ENCODE data around the gene GPATCH4.

Gene GPATCH4

DNA sequence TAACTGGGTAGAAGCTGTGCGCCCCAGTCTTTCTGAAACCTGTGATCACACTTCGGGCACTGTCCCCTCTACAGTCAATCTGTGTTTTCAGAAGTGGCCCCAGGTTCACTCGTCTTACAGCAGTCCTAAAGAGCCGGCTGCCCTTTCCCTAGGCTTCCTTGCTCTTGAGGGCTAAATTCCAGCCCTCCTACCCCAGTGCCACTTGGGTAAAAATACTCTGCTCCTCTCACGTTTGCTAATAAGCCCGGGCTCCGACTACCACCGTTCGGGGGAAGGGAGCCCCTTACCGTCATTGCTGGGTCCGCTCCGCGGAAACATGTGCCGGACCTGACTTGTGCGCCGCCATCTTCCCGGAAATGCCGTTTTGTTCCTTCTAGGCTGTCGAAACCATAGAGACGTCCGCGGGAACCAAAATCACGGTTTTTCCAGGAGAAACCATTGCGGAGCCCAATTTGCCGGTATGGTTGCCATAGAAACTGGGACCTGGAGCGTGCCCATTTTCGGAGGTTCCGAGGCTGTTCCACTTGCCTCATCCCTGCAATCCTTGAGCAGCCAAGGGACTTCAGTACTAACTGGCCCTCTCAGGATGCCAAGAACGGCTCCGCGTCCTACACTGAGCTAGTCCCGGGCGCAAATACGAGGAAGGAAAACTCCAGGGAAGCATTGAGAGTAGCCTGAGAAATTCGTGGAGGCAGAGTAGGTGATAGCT, at the start of gene GPATCH4:
TSS of gene GPATCH4 (minus strand) at position 358 of the 709 bp plus-strand sequence.
- H3K9me3 Mint-ChIP-seq, result no peaks in the 10 kb centered on the region
- no peaks in the 10 kb centered on the region for H3K27me3 Mint-ChIP-seq
- peak within 1 kb of the TSS; percentile 93 for H3K4me3 Mint-ChIP-seq
- H3K27ac Mint-ChIP-seq, result peak within 1 kb of the TSS; percentile 98
- H3K4me1 Mint-ChIP-seq (ENCODE audit: low read depth), result peaks cover 49% of the 10 kb centered on the region
- peaks cover 39% of the 10 kb centered on the region for H3K36me3 Mint-ChIP-seq (ENCODE audit: low read depth)

DNA sequence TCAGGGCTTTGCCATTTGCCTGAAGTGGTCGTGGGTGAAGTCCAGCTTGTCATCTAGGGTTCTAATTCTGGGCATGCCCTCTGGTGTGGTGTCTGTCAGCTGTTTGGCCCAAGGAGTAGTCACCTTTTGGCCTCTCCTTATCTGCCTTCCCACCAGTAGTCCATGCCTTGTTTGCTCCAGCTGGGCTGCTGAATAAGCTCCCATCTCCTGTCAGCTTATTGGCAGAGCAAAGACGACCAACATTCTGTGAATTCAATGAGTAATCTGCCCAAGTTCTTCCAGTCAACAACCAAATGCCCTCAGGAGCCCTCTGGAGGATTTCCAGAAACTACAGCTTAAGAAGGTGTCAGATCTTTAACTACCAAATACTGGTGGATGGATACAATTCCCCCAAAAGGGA, 47.7 kb upstream of the GPATCH4 start:
- H3K27me3 Mint-ChIP-seq, result peaks cover 80% of the 10 kb centered on the region
- H3K4me3 Mint-ChIP-seq, result no peak overlapping the region
- no peak overlapping the region for H3K27ac Mint-ChIP-seq
- H3K36me3 Mint-ChIP-seq (ENCODE audit: low read depth), result no peaks in the 10 kb centered on the region
- no peaks in the 10 kb centered on the region for H3K4me1 Mint-ChIP-seq (ENCODE audit: low read depth)
- no peaks in the 10 kb centered on the region for H3K9me3 Mint-ChIP-seq

DNA sequence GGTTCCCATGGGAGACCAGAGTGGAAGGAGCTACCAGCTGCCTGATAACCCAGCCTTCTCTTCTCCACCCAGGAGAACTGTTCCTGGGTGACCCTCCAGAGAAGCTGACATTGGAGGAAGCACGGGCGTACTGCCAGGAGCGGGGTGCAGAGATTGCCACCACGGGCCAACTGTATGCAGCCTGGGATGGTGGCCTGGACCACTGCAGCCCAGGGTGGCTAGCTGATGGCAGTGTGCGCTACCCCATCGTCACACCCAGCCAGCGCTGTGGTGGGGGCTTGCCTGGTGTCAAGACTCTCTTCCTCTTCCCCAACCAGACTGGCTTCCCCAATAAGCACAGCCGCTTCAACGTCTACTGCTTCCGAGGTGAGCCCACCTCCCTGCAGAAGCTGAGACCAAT, 47.2 kb upstream of the GPATCH4 start:
- Mint-ChIP-seq H3K36me3 (ENCODE audit: low read depth) (no peaks in the 10 kb centered on the region), H3K27ac (no peak overlapping the region), H3K9me3 (no peaks in the 10 kb centered on the region), H3K4me3 (no peak overlapping the region), H3K27me3 (peaks cover 79% of the 10 kb centered on the region), H3K4me1 (ENCODE audit: low read depth) (peaks cover 4% of the 10 kb centered on the region)

DNA sequence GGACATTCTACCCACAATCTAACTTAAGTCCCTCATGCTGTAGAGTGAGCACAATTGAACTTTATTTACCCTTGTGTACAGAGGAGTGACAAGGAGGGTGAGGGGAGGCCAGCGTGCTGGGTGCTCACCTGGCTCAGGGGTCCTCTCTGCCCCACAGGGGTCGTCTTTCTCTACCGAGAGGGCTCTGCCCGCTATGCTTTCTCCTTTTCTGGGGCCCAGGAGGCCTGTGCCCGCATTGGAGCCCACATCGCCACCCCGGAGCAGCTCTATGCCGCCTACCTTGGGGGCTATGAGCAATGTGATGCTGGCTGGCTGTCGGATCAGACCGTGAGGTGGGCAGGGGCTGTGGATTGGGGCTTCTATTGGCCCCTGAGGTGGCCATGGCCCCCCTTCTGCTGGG, 46.1 kb upstream of the GPATCH4 start:
- Mint-ChIP-seq H3K36me3 (ENCODE audit: low read depth) (no peaks in the 10 kb centered on the region), H3K4me1 (ENCODE audit: low read depth) (peaks cover 13% of the 10 kb centered on the region), H3K27me3 (peaks cover 79% of the 10 kb centered on the region), H3K4me3 (no peak overlapping the region), H3K27ac (no peak overlapping the region), H3K9me3 (no peaks in the 10 kb centered on the region)

DNA sequence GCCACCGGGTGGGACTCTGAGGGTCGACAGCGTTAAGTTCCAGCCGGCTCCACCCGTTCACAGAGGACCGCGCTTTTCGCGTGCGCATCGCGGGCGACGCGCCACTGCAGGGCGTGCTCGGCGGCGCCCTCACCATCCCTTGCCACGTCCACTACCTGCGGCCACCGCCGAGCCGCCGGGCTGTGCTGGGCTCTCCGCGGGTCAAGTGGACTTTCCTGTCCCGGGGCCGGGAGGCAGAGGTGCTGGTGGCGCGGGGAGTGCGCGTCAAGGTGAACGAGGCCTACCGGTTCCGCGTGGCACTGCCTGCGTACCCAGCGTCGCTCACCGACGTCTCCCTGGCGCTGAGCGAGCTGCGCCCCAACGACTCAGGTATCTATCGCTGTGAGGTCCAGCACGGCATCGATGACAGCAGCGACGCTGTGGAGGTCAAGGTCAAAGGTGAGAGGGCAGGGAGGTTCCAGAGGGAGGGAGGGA, 45.5 kb upstream of the GPATCH4 start:
- peaks cover 76% of the 10 kb centered on the region for H3K27me3 Mint-ChIP-seq
- peaks cover 15% of the 10 kb centered on the region for H3K4me1 Mint-ChIP-seq (ENCODE audit: low read depth)
- H3K27ac Mint-ChIP-seq, result no peak overlapping the region
- no peaks in the 10 kb centered on the region for H3K36me3 Mint-ChIP-seq (ENCODE audit: low read depth)
- H3K9me3 Mint-ChIP-seq, result no peaks in the 10 kb centered on the region
- no peak overlapping the region for H3K4me3 Mint-ChIP-seq

DNA sequence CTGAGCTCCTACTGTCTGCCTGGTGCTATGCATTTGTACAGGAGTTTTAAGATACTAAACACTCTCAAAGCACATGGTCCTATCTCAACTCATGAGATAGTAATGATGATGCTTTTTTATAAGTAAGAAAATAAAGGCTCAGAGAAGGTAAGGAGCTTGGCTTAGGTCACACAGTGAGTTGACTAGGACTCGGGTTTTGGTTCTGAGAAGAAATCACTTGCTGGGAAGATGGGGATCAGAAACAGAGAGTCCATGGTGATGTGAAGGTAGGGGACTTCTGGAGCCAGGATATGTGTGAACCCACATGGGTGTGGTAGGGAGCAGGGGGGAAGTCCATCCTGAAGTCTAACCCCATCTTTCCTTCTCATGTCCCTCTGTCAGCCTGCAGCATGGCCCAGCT, 44.4 kb upstream of the GPATCH4 start:
- peaks cover 81% of the 10 kb centered on the region for H3K27me3 Mint-ChIP-seq
- H3K36me3 Mint-ChIP-seq (ENCODE audit: low read depth), result no peaks in the 10 kb centered on the region
- peaks cover 25% of the 10 kb centered on the region for H3K4me1 Mint-ChIP-seq (ENCODE audit: low read depth)
- no peaks in the 10 kb centered on the region for H3K9me3 Mint-ChIP-seq
- no peak overlapping the region for H3K27ac Mint-ChIP-seq
- H3K4me3 Mint-ChIP-seq, result no peak overlapping the region

DNA sequence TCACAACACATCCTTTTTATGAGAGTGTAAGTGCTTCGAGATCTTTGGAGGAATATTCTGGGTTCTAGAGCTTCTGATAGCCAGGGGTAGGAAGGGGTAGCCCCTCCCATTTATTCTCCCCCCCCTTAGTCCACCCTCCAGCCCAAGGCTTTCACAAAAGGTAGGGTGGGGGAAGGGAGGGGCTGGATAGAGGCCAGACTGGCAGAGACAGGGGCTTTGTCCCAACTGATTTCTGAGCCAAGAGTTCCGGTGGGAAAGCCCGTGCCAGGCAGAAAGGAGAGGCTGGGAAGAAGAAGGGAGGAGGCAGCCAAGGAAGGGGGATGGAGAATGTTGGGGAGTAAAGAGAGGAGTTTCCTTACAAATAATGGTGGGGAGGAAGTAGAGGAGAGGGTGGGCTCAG, 43.8 kb upstream of the GPATCH4 start:
- no peaks in the 10 kb centered on the region for H3K36me3 Mint-ChIP-seq (ENCODE audit: low read depth)
- H3K27ac Mint-ChIP-seq, result no peak overlapping the region
- H3K4me1 Mint-ChIP-seq (ENCODE audit: low read depth), result peaks cover 25% of the 10 kb centered on the region
- peaks cover 82% of the 10 kb centered on the region for H3K27me3 Mint-ChIP-seq
- no peak overlapping the region for H3K4me3 Mint-ChIP-seq
- H3K9me3 Mint-ChIP-seq, result no peaks in the 10 kb centered on the region

DNA sequence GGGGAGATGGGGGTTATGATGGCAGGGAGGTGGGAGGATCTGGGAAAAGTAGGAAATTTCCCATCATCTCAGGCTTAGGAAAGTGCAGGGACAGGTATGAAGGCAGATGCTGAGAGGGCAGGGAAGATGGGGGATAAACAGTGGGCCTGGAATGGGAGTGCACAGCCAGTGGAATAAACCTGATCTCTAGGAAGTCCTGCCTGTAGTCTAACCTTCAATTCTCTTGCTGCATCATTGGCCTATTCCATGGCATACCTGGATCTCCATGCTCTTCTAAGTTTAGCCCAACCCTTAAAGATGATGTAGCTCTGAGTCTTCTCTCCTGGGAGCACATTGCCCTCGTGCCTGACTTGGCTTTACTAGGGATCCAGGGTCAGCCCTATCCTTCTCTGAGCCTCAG, 43.4 kb upstream of the GPATCH4 start:
- H3K27ac Mint-ChIP-seq, result no peak overlapping the region
- no peak overlapping the region for H3K4me3 Mint-ChIP-seq
- H3K9me3 Mint-ChIP-seq, result no peaks in the 10 kb centered on the region
- peaks cover 85% of the 10 kb centered on the region for H3K27me3 Mint-ChIP-seq
- H3K4me1 Mint-ChIP-seq (ENCODE audit: low read depth), result peaks cover 25% of the 10 kb centered on the region
- no peaks in the 10 kb centered on the region for H3K36me3 Mint-ChIP-seq (ENCODE audit: low read depth)

DNA sequence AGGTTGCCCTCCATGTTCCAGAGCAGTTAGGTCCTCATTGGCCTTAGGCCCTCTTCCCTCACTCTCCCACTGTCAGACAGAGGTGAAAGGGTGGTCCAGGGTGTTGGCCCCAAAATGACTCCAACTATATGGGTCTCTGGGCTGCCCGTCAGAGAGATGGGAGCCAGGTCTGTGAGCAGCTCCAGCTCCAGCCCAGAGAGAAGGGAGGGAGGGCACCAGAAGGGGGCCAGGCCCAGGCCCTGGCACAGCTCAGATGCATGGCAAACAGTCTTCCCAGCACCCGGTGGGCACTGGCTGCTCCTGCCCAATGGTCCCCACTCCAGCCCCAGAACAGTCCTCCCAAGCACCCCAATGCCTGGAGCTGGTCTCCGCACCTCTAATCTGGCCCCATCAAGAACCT, 42.9 kb upstream of the GPATCH4 start:
- Mint-ChIP-seq H3K27ac (no peak overlapping the region), H3K27me3 (peaks cover 85% of the 10 kb centered on the region), H3K36me3 (ENCODE audit: low read depth) (no peaks in the 10 kb centered on the region), H3K4me1 (ENCODE audit: low read depth) (peaks cover 25% of the 10 kb centered on the region), H3K4me3 (no peak overlapping the region), H3K9me3 (no peaks in the 10 kb centered on the region)

DNA sequence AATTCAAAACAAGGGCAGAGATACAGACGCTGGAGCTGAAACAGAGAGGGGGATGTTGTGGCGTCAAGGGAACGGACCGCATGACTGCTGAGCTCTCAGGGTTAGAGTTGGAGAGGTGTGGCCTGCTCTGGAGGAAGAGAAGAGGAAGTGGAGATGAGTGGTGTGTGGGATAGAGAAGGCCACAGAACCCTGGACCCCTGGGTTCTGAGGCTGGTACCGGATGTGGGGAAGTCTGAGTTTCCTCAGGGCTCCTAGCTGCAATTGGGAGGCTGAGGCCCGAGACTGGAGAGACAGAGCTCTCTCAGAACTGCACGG, 42.5 kb upstream of the GPATCH4 start:
- H3K4me3 Mint-ChIP-seq, result no peak overlapping the region
- H3K27ac Mint-ChIP-seq, result no peak overlapping the region
- H3K4me1 Mint-ChIP-seq (ENCODE audit: low read depth), result peaks cover 25% of the 10 kb centered on the region
- no peaks in the 10 kb centered on the region for H3K9me3 Mint-ChIP-seq
- H3K36me3 Mint-ChIP-seq (ENCODE audit: low read depth), result no peaks in the 10 kb centered on the region
- peaks cover 85% of the 10 kb centered on the region for H3K27me3 Mint-ChIP-seq

DNA sequence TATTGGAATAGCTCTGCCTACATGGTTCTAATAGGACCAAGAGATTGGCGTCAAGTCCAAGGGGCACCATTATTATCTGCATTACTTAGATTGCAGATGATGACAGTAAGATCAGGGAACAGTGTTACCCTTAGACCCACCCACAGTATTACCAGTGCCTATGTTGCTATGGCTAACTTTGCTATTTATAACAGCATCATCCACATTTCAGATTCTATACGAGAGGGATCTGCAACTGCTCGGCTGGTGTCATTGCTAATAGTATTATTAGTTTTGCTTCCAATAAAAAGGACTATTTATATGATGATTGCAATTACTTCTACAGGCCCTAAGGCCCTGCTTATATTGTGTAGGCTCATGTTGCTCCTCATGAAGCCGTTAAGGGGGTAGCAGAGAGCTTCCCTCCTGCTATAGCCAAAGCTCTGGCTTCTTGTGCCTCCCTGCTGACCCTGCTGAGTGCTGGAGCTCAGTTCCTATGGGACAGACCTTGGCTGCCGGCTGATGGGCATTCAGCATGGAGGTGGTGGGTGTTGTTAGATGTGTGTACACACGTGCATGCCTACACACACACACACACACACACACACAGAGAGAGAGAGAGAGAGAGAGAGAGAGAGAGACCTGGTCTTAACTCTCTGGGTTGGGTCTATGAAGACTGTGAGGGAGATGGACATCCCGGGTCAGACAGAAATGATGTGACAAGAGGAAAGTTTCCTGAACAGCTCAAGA, 41.9 kb upstream of the GPATCH4 start:
- Mint-ChIP-seq H3K9me3 (no peaks in the 10 kb centered on the region), H3K4me3 (no peak overlapping the region), H3K4me1 (ENCODE audit: low read depth) (peaks cover 25% of the 10 kb centered on the region), H3K36me3 (ENCODE audit: low read depth) (no peaks in the 10 kb centered on the region), H3K27ac (no peak overlapping the region), H3K27me3 (peaks cover 86% of the 10 kb centered on the region)

DNA sequence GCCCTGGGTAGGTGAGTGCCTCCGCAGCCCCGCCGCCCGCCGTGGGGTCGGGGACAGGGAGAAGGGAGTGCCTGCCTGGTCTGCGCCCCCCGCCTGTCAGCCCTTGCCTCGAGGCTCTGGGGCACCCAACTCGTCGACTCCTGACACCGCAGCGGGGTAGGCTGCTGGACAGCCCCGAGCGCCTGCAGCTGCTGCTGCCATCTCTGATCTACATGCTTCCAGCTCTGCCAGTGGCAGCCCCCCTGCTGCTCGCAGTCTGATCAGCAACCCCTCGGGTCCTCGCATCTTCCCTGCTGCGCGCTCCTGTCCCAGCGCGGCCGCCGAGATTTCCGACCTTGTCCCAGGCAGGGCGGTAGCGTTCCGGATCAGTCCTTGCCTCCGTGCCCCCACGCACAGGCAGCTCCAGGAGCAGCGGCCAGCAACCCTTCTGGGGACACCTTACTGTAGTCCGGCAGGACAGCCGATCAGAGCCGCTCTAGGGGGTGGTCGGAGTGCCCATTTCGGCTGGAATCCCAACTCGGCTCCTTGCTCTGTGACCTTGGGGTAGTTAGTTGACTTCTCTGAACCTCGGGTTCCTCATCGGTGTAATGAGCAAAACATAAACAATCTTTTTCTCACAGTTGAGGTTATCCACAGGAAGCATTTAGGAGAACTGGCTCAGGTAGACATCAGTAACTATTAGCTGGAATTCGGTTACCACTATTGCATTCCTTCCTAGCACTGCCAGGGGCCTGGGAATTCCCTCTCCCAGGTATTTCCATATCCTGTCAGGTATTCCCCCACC, 41.2 kb upstream of the GPATCH4 start:
- peaks cover 25% of the 10 kb centered on the region for H3K4me1 Mint-ChIP-seq (ENCODE audit: low read depth)
- no peaks in the 10 kb centered on the region for H3K36me3 Mint-ChIP-seq (ENCODE audit: low read depth)
- H3K27me3 Mint-ChIP-seq, result peaks cover 87% of the 10 kb centered on the region
- peak overlapping the region; percentile 28 for H3K4me3 Mint-ChIP-seq
- no peaks in the 10 kb centered on the region for H3K9me3 Mint-ChIP-seq
- no peak overlapping the region for H3K27ac Mint-ChIP-seq

DNA sequence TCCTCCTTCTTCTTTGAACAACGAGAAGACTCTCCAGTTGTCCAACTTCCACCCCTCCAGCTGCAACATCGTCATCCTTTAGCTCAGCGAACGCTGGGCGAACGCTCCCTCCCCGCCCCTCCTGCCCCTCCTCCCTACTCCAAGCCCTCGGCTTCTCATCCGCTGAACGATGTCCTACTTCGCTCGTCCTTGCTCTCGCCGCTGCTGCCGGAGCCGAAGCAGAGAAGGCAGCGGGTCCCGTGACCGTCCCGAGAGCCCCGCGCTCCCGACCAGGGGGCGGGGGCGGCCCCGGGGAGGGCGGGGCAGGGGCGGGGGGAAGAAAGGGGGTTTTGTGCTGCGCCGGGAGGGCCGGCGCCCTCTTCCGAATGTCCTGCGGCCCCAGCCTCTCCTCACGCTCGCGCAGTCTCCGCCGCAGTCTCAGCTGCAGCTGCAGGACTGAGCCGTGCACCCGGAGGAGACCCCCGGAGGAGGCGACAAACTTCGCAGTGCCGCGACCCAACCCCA, 40.5 kb upstream of the GPATCH4 start, which contains the start of gene BCAN:
TSS of gene BCAN (plus strand) at position 357 of the 504 bp plus-strand sequence. CDS start 3,938 bp downstream, outside the sequence.
- no peak within 1 kb of the TSS for H3K27ac Mint-ChIP-seq
- H3K9me3 Mint-ChIP-seq, result no peaks in the 10 kb centered on the region
- peaks cover 25% of the 10 kb centered on the region for H3K4me1 Mint-ChIP-seq (ENCODE audit: low read depth)
- H3K4me3 Mint-ChIP-seq, result peak within 1 kb of the TSS; percentile 47
- H3K36me3 Mint-ChIP-seq (ENCODE audit: low read depth), result no peaks in the 10 kb centered on the region
- H3K27me3 Mint-ChIP-seq, result peaks cover 81% of the 10 kb centered on the region

DNA sequence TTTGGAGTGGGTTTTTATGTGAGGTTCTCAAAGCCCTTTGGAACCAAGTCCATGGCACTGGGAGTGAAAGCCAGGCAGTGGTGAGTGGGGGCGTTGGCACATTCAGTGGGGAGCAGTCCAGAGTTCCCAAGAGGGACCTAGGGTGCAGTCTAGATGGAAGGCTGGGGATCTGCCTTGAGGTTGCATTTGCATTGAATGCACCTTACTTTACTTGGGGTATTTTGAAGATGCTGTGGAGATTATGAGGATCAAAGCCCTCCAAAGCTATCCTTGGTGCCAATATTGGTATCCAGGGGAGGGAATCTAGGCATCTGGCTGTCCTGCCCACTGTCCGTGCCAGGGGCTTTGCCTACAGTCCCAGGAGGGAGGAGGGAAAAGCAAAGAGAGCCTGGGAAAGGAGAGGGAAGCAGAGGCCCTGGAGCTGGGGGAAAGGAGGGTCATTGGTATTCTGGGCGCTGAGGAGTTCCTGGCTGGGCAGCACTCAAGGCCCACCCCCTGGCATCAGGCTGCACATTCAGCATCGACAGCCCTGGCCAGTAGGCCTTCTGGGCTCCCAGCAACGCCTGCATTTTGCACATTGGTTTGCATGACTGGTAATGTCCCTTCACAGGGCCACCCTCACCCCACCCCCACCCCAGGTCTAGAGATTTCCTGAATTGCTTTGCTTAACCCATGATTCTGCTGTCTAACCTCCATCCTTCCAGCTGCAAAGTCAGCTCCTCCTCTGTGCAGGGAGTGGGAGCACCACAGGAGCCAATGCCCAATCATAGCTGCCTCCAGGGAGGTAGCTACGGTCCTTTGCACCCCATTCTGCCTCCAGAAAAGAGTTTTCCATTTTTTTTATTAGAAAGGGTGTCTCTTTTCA, 39.8 kb upstream of the GPATCH4 start:
- peak overlapping the region; percentile 47 for H3K4me3 Mint-ChIP-seq
- H3K4me1 Mint-ChIP-seq (ENCODE audit: low read depth), result peaks cover 25% of the 10 kb centered on the region
- H3K27me3 Mint-ChIP-seq, result peaks cover 80% of the 10 kb centered on the region
- no peak overlapping the region for H3K27ac Mint-ChIP-seq
- no peaks in the 10 kb centered on the region for H3K9me3 Mint-ChIP-seq
- no peaks in the 10 kb centered on the region for H3K36me3 Mint-ChIP-seq (ENCODE audit: low read depth)

Measured in stimulated activated naive CD8-positive, alpha-beta T cell treated with anti-CD3 and anti-CD28 coated beads, Interleukin-15, Interleukin-2, amounts not matched to agents 100 ng/mL and 50 ng/mL, for 24 hours (primary cell).